NCI-H146 (cell line): ENCODE measurements around the gene REPIN1.

ENCODE experiments used
- DNase-seq: peaks from one replicate; lab custom pipeline; 2025; lab: John Stamatoyannopoulos, UW

REPIN1 gene

DNA sequence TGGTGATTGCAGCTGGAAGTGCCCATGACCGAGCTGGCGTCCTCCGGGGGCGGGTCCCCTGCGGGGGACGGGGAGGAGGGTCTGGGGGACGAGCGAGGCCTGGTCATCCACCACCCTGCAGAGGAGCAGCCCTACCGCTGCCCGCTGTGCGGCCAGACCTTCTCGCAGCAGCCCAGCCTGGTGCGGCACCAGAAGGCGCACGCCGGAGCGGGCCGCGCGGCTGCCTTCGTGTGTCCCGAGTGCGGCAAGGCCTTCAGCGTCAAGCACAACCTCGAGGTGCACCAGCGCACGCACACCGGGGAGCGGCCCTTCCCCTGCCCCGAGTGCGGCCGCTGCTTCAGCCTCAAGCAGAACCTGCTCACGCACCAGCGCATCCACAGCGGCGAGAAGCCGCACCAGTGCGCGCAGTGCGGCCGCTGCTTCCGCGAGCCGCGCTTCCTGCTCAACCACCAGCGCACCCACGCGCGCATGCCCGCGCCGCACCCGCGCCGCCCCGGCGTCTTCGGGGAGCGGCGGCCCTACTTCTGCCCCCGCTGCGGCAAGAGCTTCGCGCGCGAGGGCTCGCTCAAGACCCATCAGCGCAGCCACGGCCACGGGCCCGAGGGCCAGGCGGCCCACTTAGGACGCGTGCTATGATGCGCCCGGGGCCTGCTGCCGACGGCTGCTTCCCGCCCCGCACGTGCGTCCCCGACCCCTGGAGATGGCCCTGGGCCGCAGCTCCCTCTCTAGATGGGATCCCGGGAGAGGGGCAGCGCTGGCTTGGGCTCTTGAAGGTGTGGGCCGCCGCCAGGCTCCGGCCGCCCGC lies 39.2 kb downstream of the REPIN1 start:
- no peak for DNase-seq

DNA sequence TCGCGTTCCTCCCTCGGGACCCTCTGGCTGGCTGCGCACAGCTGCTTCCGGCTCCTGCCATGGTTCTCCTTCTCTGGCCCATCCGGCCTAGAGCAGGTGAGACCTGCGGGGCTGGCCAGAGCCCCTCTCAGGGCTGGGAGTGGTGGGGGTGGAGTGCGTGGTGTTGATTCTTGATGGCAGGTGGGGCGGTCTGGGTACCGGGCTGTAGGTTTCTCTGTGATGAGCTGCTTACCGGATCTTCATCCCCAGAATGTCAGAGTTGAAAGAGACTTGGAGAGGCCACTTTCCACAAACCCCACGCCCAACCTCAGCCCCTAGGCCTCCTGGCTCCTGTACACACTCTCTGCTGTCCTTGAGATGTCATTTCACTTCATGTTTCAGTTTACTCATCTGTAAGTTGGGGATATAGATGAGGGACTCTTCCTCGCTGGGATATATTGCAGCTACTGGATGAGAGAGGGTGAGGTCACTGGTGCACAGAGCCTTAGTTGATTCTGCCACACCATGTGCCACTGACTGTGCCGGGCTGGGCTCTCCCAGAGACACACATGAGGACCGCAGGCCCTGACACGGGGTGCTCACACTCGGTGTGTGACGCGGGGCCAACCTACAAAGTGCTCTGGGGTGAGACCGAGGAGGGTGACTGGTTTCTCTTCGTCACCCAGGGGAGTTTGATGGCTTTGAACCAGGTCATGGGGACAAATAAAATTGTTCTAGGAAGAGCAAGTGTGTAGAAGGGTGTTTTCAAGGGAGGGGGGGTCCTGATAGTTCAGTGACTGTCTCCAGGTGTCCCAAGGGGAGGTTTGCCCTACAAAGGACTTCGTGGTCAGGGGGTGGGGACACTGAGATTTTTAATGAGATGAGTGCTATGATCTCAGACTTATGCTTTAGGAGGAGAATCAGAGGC lies 40.0 kb downstream of the REPIN1 start:
- no peak for DNase-seq

DNA sequence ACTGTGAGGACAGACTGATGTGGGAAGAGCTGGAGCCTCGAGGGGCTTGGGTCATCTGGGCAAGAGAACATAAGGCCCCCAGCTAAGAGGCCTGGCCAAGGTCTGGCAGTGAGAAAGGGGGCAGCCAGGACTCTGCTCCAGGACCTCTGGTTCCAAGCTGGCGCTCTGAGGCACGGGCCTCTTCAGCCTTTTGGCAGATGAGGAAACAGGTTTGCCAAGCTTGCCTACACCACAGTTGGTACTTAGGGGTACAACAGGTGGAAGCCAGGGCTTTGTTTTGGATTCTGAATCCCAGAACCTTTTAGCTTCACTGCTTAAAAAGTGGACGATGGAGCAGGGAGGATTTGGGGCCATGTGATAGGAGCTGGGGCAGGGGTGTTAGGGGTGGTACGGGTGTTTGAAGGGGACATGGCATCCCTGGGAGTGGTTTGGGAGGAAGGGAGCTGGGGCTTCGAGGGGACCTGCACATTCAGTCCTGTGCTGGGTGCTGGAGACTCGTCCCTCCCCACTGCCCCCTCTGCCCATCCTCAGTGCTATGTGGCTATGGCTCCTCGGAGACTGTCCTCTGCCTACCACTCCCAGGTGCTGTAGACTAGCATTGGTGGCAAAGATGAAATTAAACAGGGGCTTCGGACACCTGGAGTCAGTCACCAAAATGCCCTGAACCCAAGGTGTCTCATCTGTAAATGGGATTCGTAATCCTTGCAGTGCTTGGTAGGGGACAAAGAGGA lies 40.8 kb downstream of the REPIN1 start:
- DNase-seq = no peak

DNA sequence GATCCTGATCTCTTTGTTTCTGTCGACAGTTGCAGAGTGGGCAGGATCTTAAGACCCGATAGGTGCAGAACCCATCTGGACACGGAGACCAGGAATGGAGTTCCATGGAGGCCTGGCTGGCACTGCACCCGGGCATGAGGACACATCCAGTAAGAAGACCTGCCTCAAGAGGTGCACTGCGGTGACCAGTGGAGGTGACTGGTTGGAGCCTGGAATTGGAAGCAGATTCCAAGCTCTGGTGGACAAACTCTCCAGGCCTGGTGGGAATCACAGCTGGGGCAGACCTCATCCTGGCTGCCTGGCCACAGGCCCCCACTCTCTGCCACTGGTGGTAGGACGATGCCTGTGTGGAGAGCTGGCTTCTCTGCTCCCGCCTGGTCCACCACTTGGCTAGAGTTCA lies 41.5 kb downstream of the REPIN1 start:
- DNase-seq = no peak

DNA sequence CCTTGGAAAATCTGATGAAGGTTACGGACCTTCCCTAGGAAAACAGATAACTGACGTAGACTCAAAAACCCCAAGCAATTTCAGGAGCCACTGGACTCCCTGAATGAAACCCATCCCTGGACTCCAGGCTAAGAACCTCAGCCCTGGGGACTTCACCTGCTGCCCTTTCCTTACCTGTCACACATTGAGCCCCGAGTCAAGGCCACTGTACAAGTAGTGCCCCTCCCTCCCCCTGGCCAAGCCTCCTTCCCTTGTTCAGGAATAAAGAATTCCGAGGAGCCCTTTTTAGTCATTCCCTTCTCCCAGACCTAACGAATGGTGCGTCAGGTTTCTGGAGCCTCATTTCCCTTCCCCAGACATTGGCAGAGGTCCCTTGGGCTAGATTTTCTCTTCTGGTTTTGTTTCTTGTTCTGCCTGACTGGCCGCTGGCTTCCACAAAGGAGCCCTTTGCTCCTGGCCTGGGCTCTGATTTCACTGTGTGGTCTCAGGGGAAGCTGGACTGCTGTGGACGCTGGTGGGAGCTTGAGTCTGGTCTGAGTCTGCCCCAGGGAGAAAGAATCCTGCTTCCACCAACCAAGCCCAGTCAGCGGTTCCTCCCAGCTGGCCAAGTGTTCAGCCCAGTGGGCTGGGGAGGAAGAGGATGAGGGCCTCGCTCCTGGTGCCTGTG lies 42.2 kb downstream of the REPIN1 start:
- no peak for DNase-seq

DNA sequence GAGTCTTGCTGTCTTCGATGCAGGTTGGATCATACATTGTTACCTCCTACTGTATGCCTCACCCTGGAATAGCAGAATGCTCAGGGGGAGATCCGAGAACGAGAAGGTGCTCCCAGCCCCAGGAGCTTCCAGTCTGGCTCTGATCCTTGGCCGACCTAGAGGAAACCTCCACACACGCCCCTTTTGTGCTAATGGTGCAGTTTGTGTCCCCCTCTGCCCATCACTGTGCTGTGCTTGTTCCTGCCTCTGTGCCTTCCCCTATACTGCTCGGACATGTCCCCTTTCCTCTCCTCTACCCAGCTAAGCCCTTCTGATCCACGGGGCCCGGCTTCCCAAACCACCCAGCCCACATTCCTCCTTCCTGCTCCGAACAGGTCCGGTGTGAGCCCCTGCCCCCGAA lies 43.0 kb downstream of the REPIN1 start:
- no peak for DNase-seq

DNA sequence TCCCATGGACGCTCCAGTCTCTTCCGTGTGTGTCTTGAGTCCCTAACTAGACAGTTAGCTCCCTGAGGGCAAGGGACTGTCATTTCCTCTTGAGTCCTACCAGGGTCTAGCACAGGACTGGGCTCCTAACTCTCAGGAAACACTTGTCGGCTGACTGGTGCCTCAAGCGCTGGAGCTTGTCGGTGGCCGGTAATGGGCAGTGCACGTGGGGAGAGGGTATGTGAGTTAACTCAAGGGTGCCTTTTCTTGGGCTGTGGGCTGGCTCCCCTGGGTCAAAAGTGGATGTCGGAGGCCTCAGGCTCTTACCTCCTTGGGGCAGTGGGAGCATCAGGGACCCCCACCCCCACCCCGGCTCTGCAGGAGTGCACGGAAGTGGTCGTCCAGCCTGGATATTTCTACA lies 43.4 kb downstream of the REPIN1 start:
- DNase-seq = no peak

DNA sequence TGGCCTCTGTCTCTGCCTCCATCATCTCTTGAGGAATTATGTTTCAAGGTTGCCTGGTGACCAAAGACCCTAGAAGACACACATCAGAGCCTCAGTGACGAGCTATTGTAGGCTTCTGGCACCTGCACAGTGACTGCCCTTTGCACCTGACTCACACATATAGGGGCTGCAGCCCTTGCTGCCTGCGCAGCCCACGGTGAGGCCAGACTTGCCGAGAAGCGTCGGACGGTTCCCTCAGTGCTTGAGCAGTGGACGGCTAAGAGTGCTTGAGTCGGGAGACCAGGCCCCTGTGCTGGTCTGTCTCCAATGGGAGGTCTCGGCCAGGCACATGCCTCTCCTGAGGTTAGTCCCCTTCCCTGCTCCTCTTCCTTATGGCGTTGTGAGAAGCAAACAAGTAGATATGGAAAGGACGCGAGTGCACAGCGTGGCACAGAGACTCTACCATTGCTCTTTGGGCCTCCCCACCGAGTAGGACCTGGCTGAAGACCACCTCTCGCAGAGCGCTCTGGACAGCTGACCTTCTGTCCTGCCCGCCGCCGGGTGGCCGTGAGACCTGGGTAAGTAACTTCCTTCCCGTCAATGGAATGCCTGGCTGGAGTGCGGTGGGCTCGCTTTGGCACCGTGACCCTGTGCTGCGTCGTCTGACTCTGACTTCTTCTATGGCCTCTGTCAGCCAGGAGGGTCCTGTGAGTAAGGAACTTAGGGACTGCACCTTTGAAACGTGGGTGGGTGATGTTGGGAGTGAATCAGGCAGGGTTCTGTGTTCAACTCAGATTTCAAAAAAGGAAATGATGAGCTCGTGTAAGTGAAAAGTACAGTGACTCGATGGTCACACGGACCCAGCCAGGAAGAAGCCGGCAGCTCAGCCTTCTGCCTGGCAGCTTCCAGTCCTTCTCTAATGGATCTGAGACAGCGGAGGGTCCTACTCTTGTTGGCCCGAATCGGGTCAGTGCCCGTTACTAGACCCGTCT lies 44.2 kb downstream of the REPIN1 start:
- no peak for DNase-seq

DNA sequence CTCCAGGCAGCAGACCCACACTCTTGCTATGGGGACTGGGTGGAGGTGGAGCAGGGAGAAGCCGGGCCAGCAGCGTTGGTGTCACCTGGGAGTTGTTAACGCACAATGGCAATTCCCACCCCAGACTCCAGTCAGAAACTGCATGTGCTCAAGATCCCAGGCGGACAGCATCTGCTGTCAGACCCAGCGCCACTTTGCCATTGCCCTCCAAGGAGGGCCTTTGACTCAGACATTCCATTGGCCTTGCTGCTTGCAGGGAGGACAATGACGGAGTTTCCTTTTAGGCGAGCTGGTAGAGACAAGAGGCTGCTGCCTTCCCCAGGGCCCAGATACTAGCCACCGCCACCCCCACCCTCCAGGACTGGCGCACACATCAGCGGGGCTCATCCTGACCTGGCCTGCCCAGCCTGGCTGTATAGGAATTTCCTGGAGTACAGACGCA lies 45.0 kb downstream of the REPIN1 start:
- DNase-seq = no peak

DNA sequence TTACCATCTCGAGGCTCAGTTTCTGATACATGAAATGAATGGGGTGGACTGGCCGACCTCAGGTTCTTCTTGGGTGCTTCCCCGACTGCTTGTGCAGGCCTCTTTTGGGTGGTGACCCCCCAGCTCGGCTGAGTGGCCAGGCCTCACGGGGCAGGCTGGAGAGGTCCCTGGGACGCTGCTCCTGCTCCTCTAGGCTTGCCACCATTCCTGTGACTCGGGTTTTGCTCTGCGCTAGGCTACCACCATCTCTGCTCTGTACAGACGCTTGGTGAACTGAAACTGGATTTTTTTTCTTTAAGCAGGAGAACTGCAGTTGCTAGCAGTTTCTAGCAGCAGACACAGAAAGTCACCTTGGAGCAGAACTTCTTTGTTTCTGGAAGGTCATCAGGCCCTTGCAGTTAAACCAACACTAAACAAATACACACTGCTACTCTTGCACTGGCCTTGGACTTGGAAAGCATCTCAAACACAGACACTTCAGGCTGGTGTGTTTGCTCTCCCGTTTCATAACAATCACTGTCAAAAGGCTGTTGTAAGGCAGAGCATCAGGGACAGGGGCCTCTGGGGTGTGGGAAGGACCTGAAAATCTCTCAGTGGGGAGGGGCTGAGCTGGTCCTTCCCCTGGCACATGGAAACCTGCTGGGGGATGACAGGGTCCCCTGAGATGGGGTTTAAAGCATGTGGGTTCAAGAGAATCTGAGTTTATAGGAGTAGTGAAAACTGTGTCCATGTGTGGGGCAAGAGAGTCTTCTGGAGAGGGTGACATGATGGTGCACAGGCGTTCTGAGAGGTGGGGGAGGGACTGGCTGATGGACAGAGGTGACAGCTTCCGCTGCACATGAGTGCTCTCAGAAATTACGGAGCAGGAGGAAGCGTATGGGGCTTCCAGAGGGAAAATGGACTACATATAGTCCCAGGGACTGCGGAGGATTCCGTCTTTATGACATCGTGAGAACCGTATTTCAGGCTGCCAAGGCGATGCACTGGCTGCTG lies 46.8 kb downstream of the REPIN1 start:
- no peak for DNase-seq

DNA sequence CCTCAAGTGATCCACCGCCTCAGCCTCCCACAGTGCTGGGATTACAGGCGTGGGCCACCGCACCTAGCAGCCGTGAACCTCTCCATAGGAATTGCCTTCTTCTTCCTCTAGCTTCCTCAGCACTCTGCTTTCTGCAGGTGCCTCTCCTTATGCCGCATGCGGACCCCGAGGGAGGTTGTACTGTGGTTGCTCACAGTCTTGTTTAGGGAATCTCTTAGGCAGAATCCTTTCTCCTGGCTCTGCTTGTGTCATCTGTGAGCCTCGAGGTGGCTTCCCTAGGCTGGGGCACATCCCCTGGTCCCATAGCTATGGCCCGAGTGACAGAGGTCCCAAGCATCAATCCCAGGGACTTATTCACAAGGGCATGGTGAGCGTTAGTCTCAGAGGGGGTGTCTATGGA lies 48.6 kb downstream of the REPIN1 start:
- no peak for DNase-seq

DNA sequence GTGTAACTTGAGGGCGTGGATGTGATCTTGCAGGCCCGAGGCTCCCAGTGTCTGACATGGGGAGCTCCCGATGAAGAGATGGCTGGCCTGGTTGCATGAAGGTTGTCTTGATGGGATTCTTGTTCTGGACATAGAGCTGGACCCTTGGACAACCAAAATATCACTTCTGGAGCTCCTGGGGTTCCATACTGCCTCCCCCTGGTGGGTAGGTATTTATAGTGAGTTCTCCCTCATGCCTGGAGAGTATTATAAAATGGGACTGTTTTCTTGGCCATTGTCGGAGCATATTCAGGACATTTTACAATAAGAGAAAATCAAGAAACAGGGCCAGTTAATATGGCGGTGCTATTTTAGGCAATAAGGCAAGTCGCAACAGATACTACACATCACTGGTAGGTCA lies 49.2 kb downstream of the REPIN1 start:
- DNase-seq = no peak

DNA sequence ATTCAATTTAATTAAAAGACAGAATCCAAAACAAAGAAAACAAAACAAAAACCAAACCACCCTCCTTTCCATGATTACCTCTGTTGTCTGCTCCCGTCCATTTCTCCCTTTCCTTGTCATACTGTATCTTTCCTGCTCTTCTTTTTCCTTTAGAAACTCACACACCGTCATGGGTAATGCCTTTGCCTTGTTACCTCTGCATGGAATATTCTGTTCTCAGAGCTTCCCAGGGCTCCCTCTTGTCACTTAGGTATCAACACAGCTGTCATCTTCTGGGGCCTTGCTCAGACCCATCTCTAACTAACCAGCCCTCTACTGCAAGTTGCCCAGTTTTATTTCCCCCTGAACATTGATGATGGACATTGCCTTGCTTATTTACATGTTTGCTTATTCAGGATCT lies 51.6 kb downstream of the REPIN1 start:
- no peak for DNase-seq

DNA sequence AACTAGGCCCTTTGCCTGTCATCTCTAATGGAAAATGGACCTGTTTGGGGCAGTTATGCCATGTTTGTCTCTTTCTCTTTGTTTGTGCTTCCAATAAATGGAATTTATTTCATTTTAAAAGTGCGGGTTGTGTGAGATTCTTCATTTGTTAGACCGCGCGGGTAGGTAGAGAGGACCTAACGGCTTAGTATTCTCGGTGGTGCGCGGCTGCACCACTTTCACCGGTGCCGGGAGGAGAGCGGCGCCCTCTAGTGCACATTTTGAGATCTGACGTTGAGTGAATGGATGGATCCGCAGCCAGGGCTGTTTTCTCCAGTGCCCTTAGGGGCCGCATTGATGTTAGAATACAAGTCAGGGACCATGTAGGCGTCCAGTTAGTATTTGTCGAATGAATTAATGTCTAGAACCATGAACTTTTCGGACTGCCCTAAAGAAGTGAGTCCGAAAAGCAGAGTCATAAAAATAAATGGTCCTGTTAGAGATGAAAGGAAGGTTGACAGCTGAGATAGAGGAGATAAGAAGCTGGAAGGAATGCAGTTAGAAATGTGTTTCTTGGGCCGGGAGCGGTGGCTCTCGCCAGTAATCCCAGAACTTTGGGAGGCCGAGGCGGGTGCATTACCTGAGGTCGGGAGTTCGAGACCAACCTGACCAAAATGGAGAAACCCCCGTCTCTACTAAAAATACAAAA lies 52.5 kb downstream of the REPIN1 start:
- DNase-seq = peak; percentile 76

DNA sequence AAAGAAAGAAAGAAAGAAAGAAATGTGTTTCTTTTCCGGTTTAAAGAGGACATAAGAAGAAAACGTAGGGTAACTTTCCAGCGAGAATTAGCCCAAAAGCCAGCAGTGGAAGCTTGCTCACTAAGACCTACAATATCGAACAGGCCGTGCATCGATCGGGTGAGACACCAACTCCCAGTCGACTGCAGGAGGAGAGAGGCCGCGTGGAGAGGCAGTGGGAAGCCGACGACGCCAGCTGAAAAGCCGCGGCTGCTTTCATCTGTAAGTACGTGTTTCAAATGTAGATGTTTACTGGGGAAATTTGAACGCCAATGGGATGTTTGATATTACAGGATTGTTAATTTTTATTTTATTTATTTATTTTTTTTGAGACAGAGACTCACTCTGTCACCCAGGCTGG lies 53.2 kb downstream of the REPIN1 start:
- DNase-seq = no peak
